GM23338 (cell line): ENCODE results near the gene MT4. TPM values are rescaled to one million over a fixed set of nuclear protein-coding genes. Genes with fewer than 3 reads are reported as not detected.

Experiments used
- ATAC-seq: fragments of 200-7000 bp; cut with Tn5 transposase; 3 replicates; pipeline ENCODE4 v1.9.1; 2020
- DNase-seq: peaks from one replicate; pipeline ENCODE4 v3.0.0-alpha.2; 2015; ENCODE audit warnings: low spot score
- H2AFZ ChIP-seq: fragments of 200-600 bp; sonication (generic); 2 replicates; pipeline ENCODE4 v1.8.0; 2016; ENCODE audit warnings: antibody characterized with exemption, mild to moderate bottlenecking, moderate library complexity
- H3F3A ChIP-seq: fragments of 200-600 bp; sonication (generic); replicated peaks from 2 replicates; pipeline ENCODE4 v1.8.0; 2017; ENCODE audit warnings: antibody characterized with exemption, mixed run types, low read depth
- H3K27ac ChIP-seq: fragments of 200-600 bp; sonication (generic); 2 replicates; pipeline ENCODE4 v1.6.1; 2016; ENCODE audit warnings: low read depth
- H3K27me3 ChIP-seq: fragments of 200-600 bp; sonication (generic); 2 replicates; pipeline ENCODE4 v1.8.0; 2016; ENCODE audit warnings: mild to moderate bottlenecking, mixed run types, moderate library complexity; ENCODE audit not compliant: insufficient read depth
- H3K36me3 ChIP-seq: fragments of 200-600 bp; sonication (generic); 2 replicates; pipeline ENCODE4 v1.8.0; 2016; ENCODE audit warnings: mild to moderate bottlenecking; ENCODE audit not compliant: insufficient read depth
- H3K4me1 ChIP-seq: fragments of 200-600 bp; sonication (generic); 2 replicates; pipeline ENCODE4 v1.8.0; 2016; ENCODE audit warnings: mild to moderate bottlenecking, moderate library complexity; ENCODE audit not compliant: insufficient read depth
- H3K4me2 ChIP-seq: fragments of 200-600 bp; sonication (generic); 2 replicates; pipeline ENCODE4 v1.7.1; 2017; ENCODE audit warnings: mixed run types
- H3K4me3 ChIP-seq: fragments of 200-600 bp; sonication (generic); 2 replicates; pipeline ENCODE4 v1.6.1; 2016; ENCODE audit warnings: mixed run types
- H3K79me2 ChIP-seq: fragments of 200-600 bp; sonication (generic); replicated peaks from 2 replicates; pipeline ENCODE4 v1.8.0; 2017; ENCODE audit warnings: mild to moderate bottlenecking; ENCODE audit not compliant: insufficient read depth
- H3K9me2 ChIP-seq: fragments of 200-600 bp; sonication (generic); 2 replicates; pipeline ENCODE4 v1.8.0; 2017; ENCODE audit not compliant: insufficient read depth
- H4K20me1 ChIP-seq: fragments of 200-600 bp; sonication (generic); replicated peaks from 2 replicates; pipeline ENCODE4 v1.8.0; 2017; ENCODE audit warnings: mild to moderate bottlenecking; ENCODE audit not compliant: insufficient read depth
- H3K27ac Mint-ChIP-seq: 2 replicates; pipeline ENCODE4 v1.8.0; 2020; ENCODE audit warnings: inconsistent platforms, mild to moderate bottlenecking, moderate library complexity, mixed read lengths
- H3K27me3 Mint-ChIP-seq: 3 replicates; pipeline ENCODE4 v1.8.0; 2022; ENCODE audit warnings: low read depth, mild to moderate bottlenecking, moderate library complexity, mixed read lengths, inconsistent platforms; ENCODE audit not compliant: insufficient read depth, poor library complexity
- H3K36me3 Mint-ChIP-seq: 3 replicates; pipeline ENCODE4 v1.8.0; 2021; ENCODE audit warnings: low read depth, mild to moderate bottlenecking, inconsistent platforms, moderate library complexity, mixed read lengths
- H3K4me1 Mint-ChIP-seq: 3 replicates; pipeline ENCODE4 v1.8.0; 2020; ENCODE audit warnings: mild to moderate bottlenecking, inconsistent platforms, mixed read lengths
- H3K4me3 Mint-ChIP-seq: 3 replicates; pipeline ENCODE4 v1.8.0; 2021; ENCODE audit warnings: moderate library complexity, mild to moderate bottlenecking, inconsistent platforms, mixed read lengths
- H3K9me3 Mint-ChIP-seq: 3 replicates; pipeline ENCODE4 v1.8.0; 2020; ENCODE audit warnings: moderate library complexity, mild to moderate bottlenecking, inconsistent platforms, mixed read lengths
- CTCF ChIP-seq, 2 experiments: fragments of 200-600 bp in 1 of 2; sonication (generic) in 1 of 2; conservative IDR thresholded peaks; 2 replicates each; pipeline versions ENCODE4 v1.5.1 to v1.6.1; 2016 to 2017; ENCODE audit warnings: antibody characterized with exemption in 2 of 2, low read depth in 2 of 2, mild to moderate bottlenecking in 2 of 2, moderate library complexity in 1 of 2
- ETS1 ChIP-seq: IDR thresholded peaks from 2 replicates; pipeline ENCODE4 v1.6.1; 2016; ENCODE audit warnings: antibody characterized with exemption
- EZH2 ChIP-seq: fragments of 200-600 bp; sonication (generic); IDR thresholded peaks from one replicate; pipeline ENCODE4 v1.8.0; 2017; ENCODE audit warnings: antibody characterized with exemption, mild to moderate bottlenecking, low read depth; ENCODE audit not compliant: unreplicated experiment
- EZH2phosphoT487 ChIP-seq: fragments of 200-600 bp; sonication (generic); IDR thresholded peaks from one replicate; pipeline ENCODE4 v1.8.1; 2018; ENCODE audit warnings: antibody characterized with exemption; ENCODE audit not compliant: unreplicated experiment
- NANOG ChIP-seq: IDR thresholded peaks from 2 replicates; pipeline ENCODE4 v1.6.1; 2016; ENCODE audit warnings: antibody characterized with exemption, borderline replicate concordance
- POLR2AphosphoS5 ChIP-seq: IDR thresholded peaks from 2 replicates; pipeline ENCODE4 v1.6.1; 2016; ENCODE audit warnings: antibody characterized with exemption, low read depth
- REST ChIP-seq: IDR thresholded peaks from one replicate; pipeline ENCODE4 v1.6.1; 2018; ENCODE audit warnings: antibody characterized with exemption; ENCODE audit not compliant: unreplicated experiment
- STAT1 ChIP-seq: IDR thresholded peaks from one replicate; pipeline ENCODE4 v1.6.1; 2016; ENCODE audit warnings: antibody characterized with exemption; ENCODE audit not compliant: unreplicated experiment
- ZNF114 ChIP-seq: fragments of 250-450 bp; sonication (Bioruptor Pico); IDR thresholded peaks from 2 replicates; pipeline ENCODE4 v1.5.0; 2020; ENCODE audit warnings: mild to moderate bottlenecking, moderate library complexity
- ZNF331 ChIP-seq: fragments of 250-450 bp; sonication (Bioruptor Pico); IDR thresholded peaks from 2 replicates; pipeline ENCODE4 v1.5.0; 2020; ENCODE audit warnings: low read depth, mild to moderate bottlenecking, moderate library complexity
- polyA plus RNA-seq: library from polyadenylated mRNA; unstranded; fragments of >200 nt; fragmentation: Nextera tagmentation; extraction: Ambion mirVana; gene quantifications from 2 replicates; pipeline ENCODE4 v1.2.1, GENCODE V29; 2016
- total RNA-seq: library from RNA; depleted of rRNA; stranded (reverse); fragments of >200 nt; shearing (Covaris generic); gene quantifications from 2 replicates; pipeline ENCODE4 v1.2.3, GENCODE V29; 2014

The MT4 gene
- total and polyA plus RNA-seq, 2 experiments from 2014 or later = not detected

- TF ChIP-seq STAT1 (no peak), ZNF331 (CRISPR knock-in tag) (no peak), NANOG (no peak), EZH2phosphoT487 (no peak)
These were observed 42.8 kb downstream of the MT4 start (continued) for GRCh38 chr16:56607675-56608042.

- peak within 1 kb of the TSS; percentile 89 for H3K4me3 Mint-ChIP-seq
- H3K27me3 Mint-ChIP-seq = peaks cover 43% of the 10 kb centered on the region
- no peak for TF ChIP-seq ETS1
- no peak for TF ChIP-seq REST
- no peak for TF ChIP-seq NANOG
- TF ChIP-seq EZH2 = peak; percentile 37
- TF ChIP-seq STAT1 = no peak
- peak; percentile 44; the same call in 1 of the 2 replicates for TF ChIP-seq POLR2AphosphoS5
- TF ChIP-seq ZNF114 = no peak
- no peak for TF ChIP-seq CTCF (conservative IDR thresholded peaks at IDR 0.05; ENCODE audit: low read depth in 2 of 2)
- Histone ChIP-seq H3K4me2 (peak within 1 kb of the TSS; percentile 74), H3K79me2 (no peaks in the 10 kb centered on the region), H2AFZ (peak within 1 kb of the TSS; percentile 80), H4K20me1 (no peaks in the 10 kb centered on the region), H3F3A (peaks cover 14% of the 10 kb centered on the region; the same call in 1 of the 2 replicates), H3K36me3 (no peaks in the 10 kb centered on the region), H3K27ac (no peak within 1 kb of the TSS), H3K4me1 (peaks cover 22% of the 10 kb centered on the region), H3K9me2 (no peaks in the 10 kb centered on the region), H3K27me3 (peaks cover 75% of the 10 kb centered on the region), H3K4me3 (peak within 1 kb of the TSS; percentile 51)
- ATAC-seq = peak; percentile 89
- peaks cover 34% of the 10 kb centered on the region for H3K4me1 Mint-ChIP-seq
- peaks cover 9% of the 10 kb centered on the region; the same call in 2 of the 3 replicates for H3K36me3 Mint-ChIP-seq
- H3K9me3 Mint-ChIP-seq = no peaks in the 10 kb centered on the region
- no peak within 1 kb of the TSS; the same call in 1 of the 2 replicates for H3K27ac Mint-ChIP-seq
- DNase-seq = peak; percentile 93
These were observed 43.4 kb downstream of the MT4 start, which contains the start of gene MT2A for GRCh38 chr16:56608043-56608875. Gene MT2A, plus strand, starts transcription at chr16:56608584. Its CDS starts 72 bp downstream, at chr16:56608656.
